MM.1S (cell line): Measurements from ENCODE around the gene RTN4RL1.

Source experiments
- DNase-seq: peaks from one replicate; pipeline ENCODE4 v3.0.0-alpha.2; 2015
- H2AFZ ChIP-seq: fragments of 300-600 bp; sonication (generic); 2 replicates; pipeline ENCODE4 v1.6.0; 2016; ENCODE audit warnings: antibody characterized with exemption, low read length
- H3F3A ChIP-seq: fragments of 300-600 bp; sonication (generic); 2 replicates; pipeline ENCODE4 v1.6.1; 2016; ENCODE audit warnings: mild to moderate bottlenecking, antibody characterized with exemption, low read length, moderate library complexity, mixed read lengths; ENCODE audit not compliant: insufficient read depth
- H3K27ac ChIP-seq: fragments of 300-600 bp; sonication (generic); 2 replicates; pipeline ENCODE4 v1.5.1; 2016; ENCODE audit warnings: mild to moderate bottlenecking, low read length
- H3K27me3 ChIP-seq: fragments of 300-600 bp; sonication (generic); replicated peaks from 2 replicates; pipeline ENCODE4 v1.6.0; 2016; ENCODE audit warnings: low read length; ENCODE audit not compliant: insufficient read depth
- H3K36me3 ChIP-seq: fragments of 300-600 bp; sonication (generic); replicated peaks from 2 replicates; pipeline ENCODE4 v1.6.1; 2016; ENCODE audit warnings: mild to moderate bottlenecking, low read length, mixed read lengths; ENCODE audit not compliant: insufficient read depth
- H3K4me1 ChIP-seq: fragments of 300-600 bp; sonication (generic); 2 replicates; pipeline ENCODE4 v1.6.1; 2016; ENCODE audit warnings: low read length, mixed read lengths
- H3K4me2 ChIP-seq: fragments of 300-600 bp; sonication (generic); 2 replicates; pipeline ENCODE4 v1.6.0; 2016; ENCODE audit warnings: low read depth, low read length
- H3K4me3 ChIP-seq: fragments of 300-600 bp; sonication (generic); 2 replicates; pipeline ENCODE4 v1.5.1; 2016; ENCODE audit warnings: low read length, mixed read lengths
- H3K79me2 ChIP-seq: fragments of 300-600 bp; sonication (generic); 2 replicates; pipeline ENCODE4 v1.6.1; 2016; ENCODE audit warnings: mixed run types, low read length, mixed read lengths
- H3K9ac ChIP-seq: fragments of 300-600 bp; sonication (generic); 2 replicates; pipeline ENCODE4 v1.6.1; 2016; ENCODE audit warnings: low read length, mixed read lengths
- H3K9me2 ChIP-seq: fragments of 300-600 bp; sonication (generic); replicated peaks from 2 replicates; pipeline ENCODE4 v1.6.1; 2016; ENCODE audit warnings: mild to moderate bottlenecking, low read length, mixed read lengths; ENCODE audit not compliant: insufficient read depth
- H3K9me3 ChIP-seq: fragments of 300-600 bp; sonication (generic); replicated peaks from 2 replicates; pipeline ENCODE4 v1.6.1; 2016; ENCODE audit warnings: mild to moderate bottlenecking, low read length, mixed read lengths; ENCODE audit not compliant: insufficient read depth
- H4K20me1 ChIP-seq: fragments of 300-600 bp; sonication (generic); 2 replicates; pipeline ENCODE4 v1.6.1; 2016; ENCODE audit warnings: mild to moderate bottlenecking, low read length, moderate library complexity, mixed read lengths; ENCODE audit not compliant: insufficient read depth
- EZH2 ChIP-seq: fragments of 300-600 bp; sonication (generic); optimal IDR thresholded peaks from 2 replicates; pipeline ENCODE3; 2017; ENCODE audit warnings: low read depth, mild to moderate bottlenecking, antibody characterized with exemption, low read length, mixed read lengths
- EZH2phosphoT487 ChIP-seq: fragments of 300-600 bp; sonication (generic); IDR thresholded peaks from 2 replicates; pipeline ENCODE4 v1.6.1; 2018; ENCODE audit warnings: antibody characterized with exemption, low read length
- TF ChIP-seq, protein P1 (sequence below): fragments of 300-600 bp; sonication (generic); IDR thresholded peaks from 2 replicates; pipeline ENCODE4 v1.5.1; 2016; ENCODE audit warnings: antibody characterized with exemption, low read length, mixed read lengths

RTN4RL1 gene

DNA sequence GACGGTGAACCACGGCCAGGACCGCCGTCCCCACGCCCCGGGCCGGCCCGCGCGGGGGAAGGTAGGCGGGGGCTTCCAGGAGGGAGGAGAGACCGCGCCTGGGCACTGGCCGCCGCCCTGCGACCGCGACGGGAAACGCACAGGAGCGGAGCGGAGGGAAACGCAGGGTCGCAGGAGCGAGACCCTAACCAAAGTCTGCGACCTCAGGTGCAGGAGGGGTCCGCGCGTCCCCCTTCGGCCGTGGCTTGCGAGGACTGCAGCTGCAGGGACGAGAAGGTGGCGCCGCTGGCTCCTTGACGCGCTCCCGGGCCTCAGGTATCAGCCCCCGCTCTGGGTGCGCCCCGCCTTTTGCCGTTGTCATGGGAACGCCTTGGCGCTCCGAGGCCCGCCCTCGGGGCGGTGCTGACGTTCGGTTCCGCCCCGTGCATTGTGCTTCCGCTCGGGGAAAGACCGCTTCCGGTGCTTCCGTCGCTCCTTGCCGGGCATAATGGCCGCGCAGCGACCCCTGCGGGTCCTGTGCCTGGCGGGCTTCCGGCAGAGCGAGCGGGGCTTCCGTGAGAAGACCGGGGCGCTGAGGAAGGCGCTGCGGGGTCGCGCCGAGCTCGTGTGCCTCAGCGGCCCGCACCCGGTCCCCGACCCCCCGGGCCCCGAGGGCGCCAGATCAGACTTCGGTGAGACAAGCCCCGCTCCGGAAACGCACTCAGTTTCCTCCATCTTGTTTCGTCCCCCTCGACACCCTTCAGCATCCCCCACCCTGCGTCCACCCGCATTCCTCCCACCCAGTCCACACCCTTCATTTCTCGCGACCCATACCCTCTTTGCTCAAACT, 16.6 kb upstream of the RTN4RL1 start, which contains the start of gene OVCA2:
TSS of gene OVCA2 (plus strand) at position 462 of the 829 bp plus-strand sequence. CDS start at position 488, 26 bp downstream.
- peaks cover 23% of the 10 kb centered on the region for H3K79me2 ChIP-seq
- TF ChIP-seq EZH2, result no peak
- TF ChIP-seq, protein P1, sequence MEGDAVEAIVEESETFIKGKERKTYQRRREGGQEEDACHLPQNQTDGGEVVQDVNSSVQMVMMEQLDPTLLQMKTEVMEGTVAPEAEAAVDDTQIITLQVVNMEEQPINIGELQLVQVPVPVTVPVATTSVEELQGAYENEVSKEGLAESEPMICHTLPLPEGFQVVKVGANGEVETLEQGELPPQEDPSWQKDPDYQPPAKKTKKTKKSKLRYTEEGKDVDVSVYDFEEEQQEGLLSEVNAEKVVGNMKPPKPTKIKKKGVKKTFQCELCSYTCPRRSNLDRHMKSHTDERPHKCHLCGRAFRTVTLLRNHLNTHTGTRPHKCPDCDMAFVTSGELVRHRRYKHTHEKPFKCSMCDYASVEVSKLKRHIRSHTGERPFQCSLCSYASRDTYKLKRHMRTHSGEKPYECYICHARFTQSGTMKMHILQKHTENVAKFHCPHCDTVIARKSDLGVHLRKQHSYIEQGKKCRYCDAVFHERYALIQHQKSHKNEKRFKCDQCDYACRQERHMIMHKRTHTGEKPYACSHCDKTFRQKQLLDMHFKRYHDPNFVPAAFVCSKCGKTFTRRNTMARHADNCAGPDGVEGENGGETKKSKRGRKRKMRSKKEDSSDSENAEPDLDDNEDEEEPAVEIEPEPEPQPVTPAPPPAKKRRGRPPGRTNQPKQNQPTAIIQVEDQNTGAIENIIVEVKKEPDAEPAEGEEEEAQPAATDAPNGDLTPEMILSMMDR, result peak; percentile 31
- no peak for TF ChIP-seq EZH2phosphoT487
- no peaks in the 10 kb centered on the region for H4K20me1 ChIP-seq
- peak within 1 kb of the TSS; percentile 82 for H2AFZ ChIP-seq
- DNase-seq, result peak; percentile 96
- H3K36me3 ChIP-seq, result no peaks in the 10 kb centered on the region
- no peaks in the 10 kb centered on the region for H3F3A ChIP-seq
- no peaks in the 10 kb centered on the region for H3K9me2 ChIP-seq
- peaks cover 8% of the 10 kb centered on the region; the same call in 1 of the 2 replicates for H3K4me1 ChIP-seq
- peak within 1 kb of the TSS; percentile 93 for H3K9ac ChIP-seq
- peak within 1 kb of the TSS; percentile 99 for H3K4me2 ChIP-seq
- peak within 1 kb of the TSS; percentile 42; the same call in 1 of the 2 replicates for H3K27ac ChIP-seq
- peak within 1 kb of the TSS; percentile 87 for H3K4me3 ChIP-seq
- no peaks in the 10 kb centered on the region for H3K27me3 ChIP-seq
- H3K9me3 ChIP-seq, result no peaks in the 10 kb centered on the region

DNA sequence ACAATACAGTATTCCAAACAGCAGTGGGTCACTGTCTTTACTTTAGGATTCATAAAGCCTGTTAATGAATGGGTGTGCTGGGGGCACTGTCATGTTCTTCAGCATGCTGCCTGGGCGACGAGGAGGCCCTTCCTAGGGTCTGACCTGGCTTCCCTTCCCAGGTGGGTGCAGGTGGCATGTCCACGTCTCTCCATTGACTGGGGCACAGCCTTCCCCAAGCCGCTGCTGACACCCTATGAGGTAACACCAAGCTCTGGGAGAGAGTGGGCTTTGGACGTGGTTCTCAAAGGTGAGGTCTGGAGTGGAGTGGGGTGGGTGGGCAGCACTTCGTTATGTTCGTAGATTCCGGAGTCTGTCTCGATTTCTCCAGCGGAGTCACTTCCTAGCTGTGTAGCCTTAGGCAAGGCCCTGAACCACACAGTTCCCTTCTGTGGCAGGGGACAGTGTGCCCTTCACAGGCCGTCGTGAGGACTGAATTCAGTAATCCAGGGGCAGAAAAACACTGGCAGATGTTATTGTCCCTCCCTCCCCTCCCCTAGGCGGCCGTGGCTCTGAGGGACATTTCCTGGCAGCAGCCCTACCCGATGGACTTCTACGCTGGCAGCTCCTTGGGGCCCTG, 15.9 kb upstream of the RTN4RL1 start:
- Histone ChIP-seq H3K9me3 (no peaks in the 10 kb centered on the region), H3K4me2 (peak overlapping the region; percentile 99), H3K9ac (peak overlapping the region; percentile 33; the same call in 1 of the 2 replicates), H3K27me3 (no peaks in the 10 kb centered on the region), H3K36me3 (no peaks in the 10 kb centered on the region), H4K20me1 (no peaks in the 10 kb centered on the region), H3K9me2 (no peaks in the 10 kb centered on the region), H3K79me2 (peaks cover 23% of the 10 kb centered on the region), H2AFZ (peak overlapping the region; percentile 56), H3K4me3 (peak overlapping the region; percentile 87), H3K27ac (no peak overlapping the region), H3F3A (no peaks in the 10 kb centered on the region), H3K4me1 (peaks cover 8% of the 10 kb centered on the region; the same call in 1 of the 2 replicates)
- TF ChIP-seq EZH2phosphoT487 (no peak), EZH2 (no peak)
- TF ChIP-seq, protein P1, result no peak
- no peak for DNase-seq

DNA sequence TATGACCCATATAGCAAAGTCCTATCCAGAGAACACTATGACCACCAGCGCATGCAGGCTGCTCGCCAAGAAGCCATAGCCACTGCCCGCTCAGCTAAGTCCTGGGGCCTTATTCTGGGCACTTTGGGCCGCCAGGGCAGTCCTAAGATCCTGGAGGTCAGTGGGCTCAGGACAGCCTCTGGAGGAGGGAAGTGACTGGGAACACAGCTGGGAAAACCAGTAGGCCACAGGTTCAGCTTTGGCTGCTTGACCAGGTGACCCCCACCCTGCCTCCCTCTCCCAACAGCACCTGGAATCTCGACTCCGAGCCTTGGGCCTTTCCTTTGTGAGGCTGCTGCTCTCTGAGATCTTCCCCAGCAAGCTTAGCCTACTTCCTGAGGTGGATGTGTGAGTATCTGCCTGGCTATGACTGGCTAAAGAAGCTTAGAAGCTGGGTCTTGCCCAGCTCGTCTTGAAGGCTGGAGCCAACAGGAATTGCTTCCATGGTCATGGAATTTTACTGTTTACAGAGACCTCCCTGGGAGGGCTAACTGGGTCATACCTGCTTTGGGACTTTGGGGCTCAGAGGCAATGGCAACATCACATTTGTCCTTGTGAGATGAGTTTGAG, 15.2 kb upstream of the RTN4RL1 start:
- Histone ChIP-seq H3K36me3 (no peaks in the 10 kb centered on the region), H3K9me2 (no peaks in the 10 kb centered on the region), H3K4me1 (peaks cover 8% of the 10 kb centered on the region; the same call in 1 of the 2 replicates), H3K4me2 (no peak overlapping the region), H3K27me3 (no peaks in the 10 kb centered on the region), H3K4me3 (no peak overlapping the region), H3K79me2 (peaks cover 23% of the 10 kb centered on the region), H4K20me1 (no peaks in the 10 kb centered on the region), H3K27ac (no peak overlapping the region), H3K9me3 (no peaks in the 10 kb centered on the region), H2AFZ (no peak overlapping the region), H3K9ac (no peak overlapping the region), H3F3A (no peaks in the 10 kb centered on the region)
- no peak for DNase-seq
- TF ChIP-seq EZH2 (no peak), EZH2phosphoT487 (no peak)
- TF ChIP-seq, protein P1, result no peak
